ENCODE data around the gene HECTD1. TPM values are rescaled to one million over a fixed set of nuclear protein-coding genes. Genes with fewer than 3 reads are reported as not detected.

The HECTD1 gene
- polyA plus RNA-seq, 2 of the 4 experiments (the other 2 are of a cell fraction): 60.7 to 149 TPM

DNA sequence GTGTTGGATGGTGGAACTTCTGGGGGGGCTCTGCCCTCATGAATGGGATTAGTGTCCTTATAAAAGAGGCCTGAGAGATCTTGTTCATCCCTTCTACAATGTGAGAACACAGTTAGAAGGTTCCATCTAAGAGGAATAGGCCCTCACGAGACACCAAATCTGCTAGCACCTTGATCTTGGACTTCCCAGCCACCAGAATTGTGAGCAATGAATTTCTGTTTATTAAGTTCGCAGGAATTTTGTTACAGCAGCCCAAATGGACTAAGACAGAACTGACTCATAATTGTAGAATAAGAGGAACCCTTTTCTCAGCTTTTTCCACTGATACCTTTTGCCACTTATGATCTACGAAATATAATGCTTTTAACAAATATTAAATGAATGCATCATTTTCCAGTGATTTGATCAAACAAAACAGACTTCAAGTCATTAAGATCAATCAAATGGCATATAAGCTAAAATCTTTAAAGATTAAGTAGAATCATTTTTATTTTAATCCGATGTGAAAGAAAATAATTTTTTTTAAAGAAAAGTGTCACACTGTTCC, 68.2 kb downstream of the HECTD1 start:
- 88% methylated on average over 4 of the region's 4 CpGs for WGBS (ENCODE audit: missing lambda C conversion rate)
- FAIRE-seq (no peak), DNase-seq (ENCODE audit: low read depth in 1 of 2, low spot score in 1 of 2) (no peak), ATAC-seq (no peak)
- ChIA-PET POLR2A (no interaction called here), CTCF (interaction anchor here (1.4 kb wide), 1 partner anchor 22 kb away, joined by 3 read pairs; no protein-coding TSS in a partner anchor)
- peaks cover 5% of the 10 kb centered on the region; the same call in 2 of the 3 replicates for H3K4me1 ChIP-seq
- no peaks in the 10 kb centered on the region for H3K9me3 ChIP-seq
- TF ChIP-seq SREBF2 (IDR thresholded peaks at IDR 0.05): no peak
- TF ChIP-seq CHD2 (IDR thresholded peaks at IDR 0.05; ENCODE audit: low read length, partially characterized antibody): no peak
- TF ChIP-seq ZC3H11A (IDR thresholded peaks at IDR 0.05): no peak
- TF ChIP-seq ZSCAN20 (CRISPR knock-in tag; IDR thresholded peaks at IDR 0.05): no peak
- TF ChIP-seq, protein P1, sequence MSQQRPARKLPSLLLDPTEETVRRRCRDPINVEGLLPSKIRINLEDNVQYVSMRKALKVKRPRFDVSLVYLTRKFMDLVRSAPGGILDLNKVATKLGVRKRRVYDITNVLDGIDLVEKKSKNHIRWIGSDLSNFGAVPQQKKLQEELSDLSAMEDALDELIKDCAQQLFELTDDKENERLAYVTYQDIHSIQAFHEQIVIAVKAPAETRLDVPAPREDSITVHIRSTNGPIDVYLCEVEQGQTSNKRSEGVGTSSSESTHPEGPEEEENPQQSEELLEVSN (IDR thresholded peaks at IDR 0.05; ENCODE audit: borderline replicate concordance, low read depth): no peak
- no peak for TF ChIP-seq CBX2 (IDR thresholded peaks at IDR 0.05; ENCODE audit: borderline replicate concordance, low read depth)
- no peak for TF ChIP-seq HOXB5 (CRISPR knock-in tag; IDR thresholded peaks at IDR 0.05)
- no peak for TF ChIP-seq HDAC2 (IDR thresholded peaks at IDR 0.05)
- TF ChIP-seq, protein P2, sequence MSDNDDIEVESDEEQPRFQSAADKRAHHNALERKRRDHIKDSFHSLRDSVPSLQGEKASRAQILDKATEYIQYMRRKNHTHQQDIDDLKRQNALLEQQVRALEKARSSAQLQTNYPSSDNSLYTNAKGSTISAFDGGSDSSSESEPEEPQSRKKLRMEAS (IDR thresholded peaks at IDR 0.05): no peak
- no peak for TF ChIP-seq FOSL2 (IDR thresholded peaks at IDR 0.05)
- no peak for TF ChIP-seq FOSL2 (CRISPR knock-in tag; IDR thresholded peaks at IDR 0.05)
- TF ChIP-seq TFCP2L1 (CRISPR knock-in tag; IDR thresholded peaks at IDR 0.05): no peak
- TF ChIP-seq, protein P3, sequence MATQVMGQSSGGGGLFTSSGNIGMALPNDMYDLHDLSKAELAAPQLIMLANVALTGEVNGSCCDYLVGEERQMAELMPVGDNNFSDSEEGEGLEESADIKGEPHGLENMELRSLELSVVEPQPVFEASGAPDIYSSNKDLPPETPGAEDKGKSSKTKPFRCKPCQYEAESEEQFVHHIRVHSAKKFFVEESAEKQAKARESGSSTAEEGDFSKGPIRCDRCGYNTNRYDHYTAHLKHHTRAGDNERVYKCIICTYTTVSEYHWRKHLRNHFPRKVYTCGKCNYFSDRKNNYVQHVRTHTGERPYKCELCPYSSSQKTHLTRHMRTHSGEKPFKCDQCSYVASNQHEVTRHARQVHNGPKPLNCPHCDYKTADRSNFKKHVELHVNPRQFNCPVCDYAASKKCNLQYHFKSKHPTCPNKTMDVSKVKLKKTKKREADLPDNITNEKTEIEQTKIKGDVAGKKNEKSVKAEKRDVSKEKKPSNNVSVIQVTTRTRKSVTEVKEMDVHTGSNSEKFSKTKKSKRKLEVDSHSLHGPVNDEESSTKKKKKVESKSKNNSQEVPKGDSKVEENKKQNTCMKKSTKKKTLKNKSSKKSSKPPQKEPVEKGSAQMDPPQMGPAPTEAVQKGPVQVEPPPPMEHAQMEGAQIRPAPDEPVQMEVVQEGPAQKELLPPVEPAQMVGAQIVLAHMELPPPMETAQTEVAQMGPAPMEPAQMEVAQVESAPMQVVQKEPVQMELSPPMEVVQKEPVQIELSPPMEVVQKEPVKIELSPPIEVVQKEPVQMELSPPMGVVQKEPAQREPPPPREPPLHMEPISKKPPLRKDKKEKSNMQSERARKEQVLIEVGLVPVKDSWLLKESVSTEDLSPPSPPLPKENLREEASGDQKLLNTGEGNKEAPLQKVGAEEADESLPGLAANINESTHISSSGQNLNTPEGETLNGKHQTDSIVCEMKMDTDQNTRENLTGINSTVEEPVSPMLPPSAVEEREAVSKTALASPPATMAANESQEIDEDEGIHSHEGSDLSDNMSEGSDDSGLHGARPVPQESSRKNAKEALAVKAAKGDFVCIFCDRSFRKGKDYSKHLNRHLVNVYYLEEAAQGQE (IDR thresholded peaks at IDR 0.05): no peak
- TF ChIP-seq GATA3 (IDR thresholded peaks at IDR 0.05; ENCODE audit: borderline replicate concordance): no peak
- no peak overlapping the region for H3K4me3 ChIP-seq
- H3K27ac ChIP-seq: no peak overlapping the region
- no peak overlapping the region for H3K4me2 ChIP-seq

DNA sequence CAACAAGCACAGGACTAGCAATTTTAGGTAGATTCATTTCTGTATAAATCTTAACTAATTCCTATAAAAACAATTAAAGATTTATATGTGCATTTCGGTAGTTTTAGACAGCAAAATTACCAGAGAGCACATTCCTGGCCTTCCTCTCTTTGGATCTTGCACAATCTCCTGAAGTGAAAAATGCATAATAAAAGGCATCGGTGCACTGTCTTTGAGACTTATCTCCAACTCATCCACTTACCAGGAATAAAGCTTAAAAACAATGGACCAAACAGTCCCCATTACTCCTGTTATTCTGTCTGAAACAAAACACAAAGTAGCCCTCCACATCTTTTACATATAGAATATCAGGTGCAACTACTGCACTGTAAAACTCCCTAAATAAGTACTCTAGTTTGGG, 69.3 kb downstream of the HECTD1 start:
- DNase-seq (ENCODE audit: low read depth in 1 of 2, low spot score in 1 of 2) (no peak), FAIRE-seq (no peak), ATAC-seq (no peak)
- Histone ChIP-seq H3K4me3 (no peak overlapping the region), H3K27ac (no peak overlapping the region), H3K4me2 (no peak overlapping the region), H3K4me1 (peaks cover 5% of the 10 kb centered on the region; the same call in 2 of the 3 replicates), H3K9me3 (no peaks in the 10 kb centered on the region)
- 92% methylated on average over 2 of the region's 2 CpGs for WGBS (ENCODE audit: missing lambda C conversion rate)
- TF ChIP-seq HEYL (CRISPR knock-in tag; IDR thresholded peaks at IDR 0.05) (no peak), EP300 (IDR thresholded peaks at IDR 0.05) (no peak), FOSL2 (IDR thresholded peaks at IDR 0.05) (no peak), FOSL2 (CRISPR knock-in tag; IDR thresholded peaks at IDR 0.05) (no peak), CHD2 (IDR thresholded peaks at IDR 0.05; ENCODE audit: low read length, partially characterized antibody) (no peak), EHMT2 (IDR thresholded peaks at IDR 0.05; ENCODE audit: low read depth) (no peak), CHD4 (IDR thresholded peaks at IDR 0.05; ENCODE audit: borderline replicate concordance) (no peak), TFCP2L1 (CRISPR knock-in tag; IDR thresholded peaks at IDR 0.05) (no peak), HOXA7 (CRISPR knock-in tag; IDR thresholded peaks at IDR 0.05) (no peak), ESRRA (IDR thresholded peaks at IDR 0.05; ENCODE audit: borderline replicate concordance, low read length) (no peak)
- TF ChIP-seq, protein P3 (IDR thresholded peaks at IDR 0.05): no peak
- TF ChIP-seq, protein P4, sequence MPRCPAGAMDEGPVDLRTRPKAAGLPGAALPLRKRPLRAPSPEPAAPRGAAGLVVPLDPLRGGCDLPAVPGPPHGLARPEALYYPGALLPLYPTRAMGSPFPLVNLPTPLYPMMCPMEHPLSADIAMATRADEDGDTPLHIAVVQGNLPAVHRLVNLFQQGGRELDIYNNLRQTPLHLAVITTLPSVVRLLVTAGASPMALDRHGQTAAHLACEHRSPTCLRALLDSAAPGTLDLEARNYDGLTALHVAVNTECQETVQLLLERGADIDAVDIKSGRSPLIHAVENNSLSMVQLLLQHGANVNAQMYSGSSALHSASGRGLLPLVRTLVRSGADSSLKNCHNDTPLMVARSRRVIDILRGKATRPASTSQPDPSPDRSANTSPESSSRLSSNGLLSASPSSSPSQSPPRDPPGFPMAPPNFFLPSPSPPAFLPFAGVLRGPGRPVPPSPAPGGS (IDR thresholded peaks at IDR 0.05): no peak
- TF ChIP-seq, protein P2 (IDR thresholded peaks at IDR 0.05): no peak
- TF ChIP-seq, protein P5, sequence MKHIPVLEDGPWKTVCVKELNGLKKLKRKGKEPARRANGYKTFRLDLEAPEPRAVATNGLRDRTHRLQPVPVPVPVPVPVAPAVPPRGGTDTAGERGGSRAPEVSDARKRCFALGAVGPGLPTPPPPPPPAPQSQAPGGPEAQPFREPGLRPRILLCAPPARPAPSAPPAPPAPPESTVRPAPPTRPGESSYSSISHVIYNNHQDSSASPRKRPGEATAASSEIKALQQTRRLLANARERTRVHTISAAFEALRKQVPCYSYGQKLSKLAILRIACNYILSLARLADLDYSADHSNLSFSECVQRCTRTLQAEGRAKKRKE (CRISPR knock-in tag; IDR thresholded peaks at IDR 0.05; ENCODE audit: low read depth): no peak
- TF ChIP-seq, protein P6, sequence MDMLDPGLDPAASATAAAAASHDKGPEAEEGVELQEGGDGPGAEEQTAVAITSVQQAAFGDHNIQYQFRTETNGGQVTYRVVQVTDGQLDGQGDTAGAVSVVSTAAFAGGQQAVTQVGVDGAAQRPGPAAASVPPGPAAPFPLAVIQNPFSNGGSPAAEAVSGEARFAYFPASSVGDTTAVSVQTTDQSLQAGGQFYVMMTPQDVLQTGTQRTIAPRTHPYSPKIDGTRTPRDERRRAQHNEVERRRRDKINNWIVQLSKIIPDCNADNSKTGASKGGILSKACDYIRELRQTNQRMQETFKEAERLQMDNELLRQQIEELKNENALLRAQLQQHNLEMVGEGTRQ (IDR thresholded peaks at IDR 0.05): no peak
- POLR2A ChIA-PET: no interaction called here
- CTCF ChIA-PET: interaction anchor here (1.4 kb wide), 1 partner anchor 21 kb away, joined by 3 read pairs; no protein-coding TSS in a partner anchor
